HPDE6-E6E7 (cell line): ENCODE results near the gene ERC1.
"Not testable (repeated sequence)": the region's sequence is repeated elsewhere in the genome, so short reads cannot be mapped to it uniquely, and the experiment has no call there.

Experiments
- DNase-seq: peaks from one replicate; pipeline ENCODE4 v3.0.0; 2011; ENCODE audit warnings: missing footprints; ENCODE audit errors: extremely low spot score

ERC1 gene

GRCh38 chr12:981961-982360 lies 9.1 kb upstream of the ERC1 start:
- no peak for DNase-seq

DNA sequence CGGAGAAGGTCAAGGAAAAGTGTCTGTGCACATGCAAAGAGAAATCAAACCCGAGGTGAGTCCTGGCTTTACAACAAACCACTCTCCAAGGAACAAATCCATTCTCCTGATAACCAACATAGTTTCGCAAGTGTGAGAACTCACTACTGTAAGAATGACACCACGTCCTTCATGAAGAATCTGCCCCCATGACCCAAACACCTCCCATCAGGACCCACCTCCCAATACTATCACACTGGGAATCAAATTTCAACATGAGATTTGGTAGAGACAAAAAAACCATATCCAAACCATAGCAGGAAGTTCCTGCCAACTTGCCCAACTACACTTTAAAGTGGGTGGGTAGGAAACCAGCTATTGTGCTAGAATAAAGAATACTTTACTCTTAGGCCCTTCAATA lies 2.4 kb upstream of the ERC1 start:
- DNase-seq, result no peak

GRCh38 chr12:989051-989450 lies 2.0 kb upstream of the ERC1 start:
- DNase-seq, result no peak

- DNase-seq, result peak; percentile 52
Observed at GRCh38 chr12:989751-990660, 1.0 kb upstream of the ERC1 start.

GRCh38 chr12:991350-992333 lies 619 bp downstream of the ERC1 start:
- DNase-seq, result peak; percentile 36

GRCh38 chr12:992647-993046 lies 1.6 kb downstream of the ERC1 start:
- no peak for DNase-seq

DNA sequence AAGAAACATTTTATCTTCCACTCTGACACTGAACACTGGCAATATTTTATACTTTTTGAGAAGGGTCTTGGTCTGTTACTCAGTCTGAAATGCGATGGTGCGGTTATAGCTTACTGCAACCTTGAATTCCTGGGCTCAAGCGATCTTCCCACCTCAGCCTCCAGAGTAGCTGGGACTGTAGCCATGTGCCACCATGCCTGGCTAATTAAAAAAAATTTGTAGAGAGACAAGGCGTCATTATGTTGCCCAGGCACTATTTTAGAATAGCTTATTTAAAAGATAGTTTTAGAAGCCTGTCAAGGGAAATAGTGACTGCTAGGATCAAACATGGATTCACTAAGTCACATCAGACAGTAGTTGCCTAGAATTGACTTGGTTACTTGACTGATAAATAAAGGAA lies 5.9 kb downstream of the ERC1 start:
- DNase-seq, result no peak

DNA sequence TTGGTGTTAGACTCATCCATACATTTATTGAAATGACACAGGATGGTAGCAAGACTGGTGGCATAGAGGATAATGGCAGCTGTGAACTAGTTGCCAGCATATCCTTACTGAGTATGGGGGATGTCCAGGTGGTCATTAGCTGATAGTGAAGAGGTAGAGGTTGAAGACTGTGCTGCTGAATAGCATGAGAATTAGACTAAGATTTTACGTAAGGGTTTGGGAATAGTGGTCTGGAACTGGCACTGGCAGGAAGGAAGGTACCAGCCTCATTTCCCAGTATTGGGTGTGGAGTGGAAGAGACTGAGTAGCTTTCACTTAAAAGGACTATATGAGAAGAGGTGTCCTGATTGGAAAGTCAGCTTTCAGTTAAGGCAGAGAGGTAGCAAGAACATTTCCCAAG lies 6.5 kb downstream of the ERC1 start:
- DNase-seq, result no peak

GRCh38 chr12:998020-998874 lies 7.2 kb downstream of the ERC1 start:
- DNase-seq, result no peak

DNA sequence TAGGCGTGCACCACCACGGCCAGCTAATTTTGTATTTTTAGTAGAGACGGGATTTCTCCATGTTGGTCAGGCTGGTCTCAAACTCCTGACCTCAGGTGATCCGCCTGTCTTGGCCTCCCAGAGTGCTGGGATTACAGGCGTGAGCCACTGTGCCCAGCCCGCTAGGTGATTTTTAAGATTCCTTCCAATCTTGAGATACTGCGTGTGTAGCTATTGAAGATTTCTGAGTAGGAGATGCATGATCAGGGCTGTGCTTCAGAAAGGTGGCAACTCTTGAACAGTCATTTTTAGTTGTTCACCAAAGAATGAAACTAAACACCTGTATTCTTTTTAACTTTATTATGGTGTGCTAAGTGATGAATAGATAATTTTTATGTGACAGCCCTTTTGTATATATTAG lies 8.7 kb downstream of the ERC1 start:
- not testable (repeated sequence) for DNase-seq

DNA sequence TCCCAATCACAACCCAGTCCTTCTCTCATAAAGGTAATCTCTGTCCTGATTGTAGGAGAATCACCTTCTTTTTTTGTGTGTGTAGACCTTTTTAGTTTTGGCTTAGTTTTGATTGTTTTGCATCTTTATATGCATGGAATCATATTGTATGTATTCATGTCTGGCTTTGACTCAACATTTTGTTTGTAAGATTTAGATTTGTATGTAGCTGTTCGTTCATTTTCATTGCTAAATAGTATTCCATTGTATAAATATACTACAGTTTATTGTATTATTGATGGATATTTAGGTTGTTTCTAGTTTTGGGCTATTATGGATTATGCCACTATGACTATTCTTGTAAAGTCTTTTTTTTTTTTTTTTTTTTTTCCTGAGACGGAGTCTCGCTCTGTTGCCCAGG lies 10.5 kb downstream of the ERC1 start:
- DNase-seq, result no peak

DNA sequence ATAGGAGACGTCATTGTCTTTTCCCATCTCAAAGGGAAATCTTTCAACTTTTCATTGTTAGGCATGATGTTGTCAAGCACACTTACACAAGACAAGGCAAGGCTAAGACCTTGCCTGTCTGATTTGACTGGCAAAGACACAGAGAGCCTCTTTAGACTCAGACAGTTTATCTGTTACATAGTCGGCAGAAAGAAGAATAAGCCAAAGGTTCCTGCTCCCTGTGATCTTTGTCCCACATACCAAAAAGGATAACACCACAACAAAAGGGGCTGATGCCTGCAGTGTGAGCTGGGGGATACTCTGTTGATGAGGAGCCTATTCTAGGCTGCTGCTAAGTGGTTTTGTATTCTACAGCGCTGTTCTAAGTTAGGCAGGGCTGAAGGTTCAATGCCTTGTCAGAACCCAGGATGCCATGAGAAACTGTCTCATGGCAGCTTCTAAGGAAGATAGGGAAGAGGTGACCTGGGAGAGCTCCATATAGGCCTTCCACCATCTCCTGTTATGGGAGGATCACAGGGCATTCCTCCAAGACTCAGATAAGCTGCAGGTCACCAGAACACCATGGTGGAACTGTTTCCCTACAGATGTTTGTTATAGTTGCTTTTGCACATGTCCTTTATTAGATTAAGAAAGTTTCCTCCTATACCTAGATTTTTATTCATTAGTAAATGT lies 12.7 kb downstream of the ERC1 start:
- no peak for DNase-seq

- DNase-seq, result no peak
Observed at GRCh38 chr12:1006255-1006654, 15.2 kb downstream of the ERC1 start.

- no peak for DNase-seq
Observed at GRCh38 chr12:1007276-1007675, 16.3 kb downstream of the ERC1 start.

GRCh38 chr12:1007994-1008393 lies 17.0 kb downstream of the ERC1 start:
- DNase-seq, result no peak

- no peak for DNase-seq
Observed at GRCh38 chr12:1011091-1011490, 20.1 kb downstream of the ERC1 start.

DNA sequence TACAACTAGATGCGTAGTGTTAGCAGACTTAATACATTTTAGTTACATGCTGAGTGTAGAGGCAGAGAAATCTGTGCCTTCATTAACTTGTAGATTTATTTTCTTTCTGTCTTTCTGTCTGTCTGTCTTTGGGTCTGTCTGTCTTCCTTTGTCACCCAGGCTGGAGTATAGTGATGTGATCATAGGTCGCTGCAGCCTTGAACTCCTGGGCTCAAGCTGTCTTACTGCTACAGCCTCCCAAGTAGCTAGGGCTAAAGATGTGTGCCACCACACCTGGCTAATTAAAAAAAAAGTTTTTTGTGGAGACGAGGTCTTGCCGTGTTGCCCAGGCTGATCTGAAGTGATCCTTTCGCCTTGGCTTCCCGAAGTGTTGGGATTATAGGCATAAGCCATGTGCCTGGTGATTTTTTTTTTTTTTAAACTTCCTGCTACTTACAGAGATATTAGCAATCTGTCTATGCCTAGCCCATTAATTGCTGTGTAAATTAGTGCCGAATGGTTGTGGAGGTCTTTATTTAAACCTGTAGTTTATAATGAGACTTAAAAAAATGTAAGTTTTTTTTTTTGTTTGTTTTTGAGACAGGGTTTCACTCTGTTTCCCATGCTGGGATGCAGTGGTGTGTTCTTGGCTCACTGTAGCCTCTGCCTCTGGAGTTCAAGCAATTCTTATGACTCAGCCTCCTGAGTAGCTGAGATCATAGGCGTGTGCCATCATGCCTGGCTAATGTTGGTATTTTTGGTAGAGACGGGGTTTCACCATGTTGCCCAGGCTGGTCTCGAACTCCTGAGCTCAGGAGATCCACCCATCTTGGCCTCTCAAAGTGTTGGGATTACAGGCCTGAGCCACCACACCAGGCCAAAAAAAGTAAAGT lies 22.8 kb downstream of the ERC1 start:
- DNase-seq, result no peak

DNA sequence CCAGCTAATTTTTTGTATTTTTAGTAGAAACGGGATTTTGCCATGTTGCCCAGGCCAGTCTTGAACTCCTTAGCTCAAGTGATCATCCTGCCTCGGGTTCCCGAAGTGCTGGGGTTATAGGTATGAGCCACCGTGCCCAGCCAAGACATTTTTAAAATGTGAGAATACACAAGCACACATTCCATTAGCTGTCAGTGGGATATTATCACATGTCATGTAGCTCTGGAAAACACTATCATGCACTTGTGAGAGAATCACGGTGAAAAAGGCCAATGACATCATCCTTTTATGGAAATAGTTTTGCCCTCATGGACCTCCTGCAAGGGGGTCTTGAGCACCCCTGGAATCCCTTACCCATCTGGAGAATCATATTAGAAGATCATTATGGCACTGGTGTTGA lies 28.3 kb downstream of the ERC1 start:
- no peak for DNase-seq

- no peak for DNase-seq
Observed at GRCh38 chr12:1020389-1020788, 29.4 kb downstream of the ERC1 start.
